PC-9 (cell line): ENCODE data around the gene TBC1D9B. TPM values are rescaled to one million over a fixed set of nuclear protein-coding genes. Genes with fewer than 3 reads are reported as not detected.

Experiments
- BruUV-seq: library from RNA; stranded (reverse); fragments of 400-500 nt; replicated peaks from 2 replicates; lab custom pipeline; 2021; lab: Mats Ljungman, UMichigan
- CTCF ChIA-PET: fragments of 300-600 bp; sonication (Branson Sonifier 250); formaldehyde crosslinking; loops from one replicate; lab custom pipeline; 2022; ENCODE audit warnings: antibody characterized with exemption; lab: Charles Lee
- POLR2A ChIA-PET: fragments of 300-600 bp; sonication (Branson Sonifier 250); formaldehyde crosslinking; loops from one replicate; lab custom pipeline; 2022; ENCODE audit warnings: antibody characterized with exemption; ENCODE audit not compliant: unreplicated experiment; lab: Charles Lee
- DNase-seq, 2 experiments: peaks; one replicate each; pipeline versions ENCODE4 v3.0.0 to v3.0.0-alpha.2; 2015 to 2022; ENCODE audit warnings: mixed read lengths in 1 of 2
- H2AFZ ChIP-seq: fragments of 200-600 bp; sonication (generic); 2 replicates; pipeline ENCODE4 v1.8.1; 2017; ENCODE audit warnings: antibody characterized with exemption
- H3F3A ChIP-seq: fragments of 200-600 bp; sonication (generic); 2 replicates; pipeline ENCODE4 v1.8.1; 2017; ENCODE audit warnings: antibody characterized with exemption, mild to moderate bottlenecking, low read depth; ENCODE audit not compliant: insufficient read depth
- H3K27ac ChIP-seq: fragments of 200-600 bp; sonication (generic); 2 replicates; pipeline ENCODE4 v1.6.1; 2016; ENCODE audit warnings: mixed run types
- H3K27me3 ChIP-seq: fragments of 200-600 bp; sonication (generic); 2 replicates; pipeline ENCODE4 v1.6.1; 2016; ENCODE audit warnings: low read depth, mixed run types; ENCODE audit not compliant: insufficient read depth
- H3K36me3 ChIP-seq: fragments of 200-600 bp; sonication (generic); 2 replicates; pipeline ENCODE4 v1.6.1; 2016; ENCODE audit warnings: low read depth, mixed run types
- H3K4me1 ChIP-seq: fragments of 200-600 bp; sonication (generic); replicated peaks from 2 replicates; pipeline ENCODE4 v1.6.1; 2016; ENCODE audit warnings: mixed run types; ENCODE audit not compliant: insufficient read depth
- H3K4me2 ChIP-seq: fragments of 200-600 bp; sonication (generic); 2 replicates; pipeline ENCODE4 v1.6.1; 2017; ENCODE audit warnings: mixed run types
- H3K4me3 ChIP-seq: fragments of 200-600 bp; sonication (generic); 2 replicates; pipeline ENCODE4 v1.6.1; 2016; ENCODE audit warnings: mixed run types
- H3K79me2 ChIP-seq: fragments of 200-600 bp; sonication (generic); 2 replicates; pipeline ENCODE4 v1.6.1; 2017; ENCODE audit warnings: low read depth, mixed run types
- H3K9me2 ChIP-seq: fragments of 200-600 bp; sonication (generic); 2 replicates; pipeline ENCODE4 v1.8.1; 2017; ENCODE audit warnings: mild to moderate bottlenecking; ENCODE audit not compliant: insufficient read depth
- H3K9me3 ChIP-seq: fragments of 200-600 bp; sonication (generic); 2 replicates; pipeline ENCODE4 v1.8.1; 2016; ENCODE audit warnings: low read depth; ENCODE audit not compliant: insufficient read depth
- H4K20me1 ChIP-seq: fragments of 200-600 bp; sonication (generic); 2 replicates; pipeline ENCODE4 v1.8.1; 2017; ENCODE audit not compliant: insufficient read depth
- CTCF ChIP-seq: fragments of 200-600 bp; sonication (generic); conservative IDR thresholded peaks from 2 replicates; pipeline ENCODE4 v1.6.1; 2017; ENCODE audit warnings: mixed run types, antibody characterized with exemption, mild to moderate bottlenecking, moderate library complexity
- EZH2 ChIP-seq: fragments of 200-600 bp; sonication (generic); IDR thresholded peaks from 2 replicates; pipeline ENCODE4 v1.8.0; 2017; ENCODE audit warnings: antibody characterized with exemption, low read depth
- intact Hi-C: fragments of 100-400 bp; cut with micrococcal nuclease; formaldehyde crosslinking; loops from one replicate; pipeline ENCODE4 v1.10.0; 2022; ENCODE audit not compliant: unreplicated experiment
- total RNA-seq: library from RNA; stranded (reverse); gene quantifications from 2 replicates; pipeline ENCODE4 v1.2.3, GENCODE V29; 2021

The TBC1D9B gene
- total RNA-seq, 1 experiment from 2014 or later, result 118 TPM

GRCh38 chr5:179954434-179954833, 46.7 kb upstream of the TBC1D9B start:
- no peaks in the 10 kb centered on the region for H3K4me1 ChIP-seq
- no peaks in the 10 kb centered on the region for H4K20me1 ChIP-seq
- no peaks in the 10 kb centered on the region for H3K36me3 ChIP-seq
- intact Hi-C loops, result no loop called here
- H3K79me2 ChIP-seq, result no peaks in the 10 kb centered on the region
- TF ChIP-seq EZH2 (no peak), CTCF (no peak)
- CTCF ChIA-PET, result no interaction called here
- H3K9me3 ChIP-seq, result no peaks in the 10 kb centered on the region
- no peaks in the 10 kb centered on the region for H3K27me3 ChIP-seq
- no TSS peak for BruUV-seq
- no peak overlapping the region for H3K27ac ChIP-seq
- POLR2A ChIA-PET, result no interaction called here
- H3K9me2 ChIP-seq, result no peaks in the 10 kb centered on the region
- DNase-seq, result no peak
- H3K4me3 ChIP-seq, result no peak overlapping the region
- no peak overlapping the region for H2AFZ ChIP-seq
- no peak overlapping the region for H3K4me2 ChIP-seq
- H3F3A ChIP-seq, result no peaks in the 10 kb centered on the region

GRCh38 chr5:179953987-179954386, 46.3 kb upstream of the TBC1D9B start:
- POLR2A ChIA-PET, result no interaction called here
- no peak overlapping the region for H3K27ac ChIP-seq
- H2AFZ ChIP-seq, result no peak overlapping the region
- H3K9me2 ChIP-seq, result no peaks in the 10 kb centered on the region
- no TSS peak for BruUV-seq
- H3K9me3 ChIP-seq, result no peaks in the 10 kb centered on the region
- TF ChIP-seq EZH2 (no peak), CTCF (no peak)
- H3K36me3 ChIP-seq, result no peaks in the 10 kb centered on the region
- no peaks in the 10 kb centered on the region for H3K4me1 ChIP-seq
- CTCF ChIA-PET, result no interaction called here
- no peaks in the 10 kb centered on the region for H3K27me3 ChIP-seq
- no peak overlapping the region for H3K4me2 ChIP-seq
- intact Hi-C loops, result no loop called here
- H3F3A ChIP-seq, result no peaks in the 10 kb centered on the region
- no peaks in the 10 kb centered on the region for H4K20me1 ChIP-seq
- no peaks in the 10 kb centered on the region for H3K79me2 ChIP-seq
- DNase-seq, result no peak
- no peak overlapping the region for H3K4me3 ChIP-seq

- Histone ChIP-seq H3K36me3 (no peaks in the 10 kb centered on the region), H2AFZ (no peak overlapping the region), H3K9me2 (no peaks in the 10 kb centered on the region), H3K4me1 (no peaks in the 10 kb centered on the region), H3K27ac (no peak overlapping the region), H3K9me3 (no peaks in the 10 kb centered on the region), H3F3A (no peaks in the 10 kb centered on the region), H3K4me2 (no peak overlapping the region), H3K27me3 (peaks cover 7% of the 10 kb centered on the region; the same call in 1 of the 2 replicates), H4K20me1 (no peaks in the 10 kb centered on the region), H3K79me2 (no peaks in the 10 kb centered on the region), H3K4me3 (no peak overlapping the region)
- TF ChIP-seq EZH2 (no peak), CTCF (no peak)
- ChIA-PET POLR2A (no interaction called here), CTCF (no interaction called here)
- no TSS peak for BruUV-seq
- intact Hi-C loops, result no loop called here
- no peak for DNase-seq
Observed at GRCh38 chr5:179936976-179937681, 29.4 kb upstream of the TBC1D9B start.
